ENCODE measurements around the gene GLRX.

DNA sequence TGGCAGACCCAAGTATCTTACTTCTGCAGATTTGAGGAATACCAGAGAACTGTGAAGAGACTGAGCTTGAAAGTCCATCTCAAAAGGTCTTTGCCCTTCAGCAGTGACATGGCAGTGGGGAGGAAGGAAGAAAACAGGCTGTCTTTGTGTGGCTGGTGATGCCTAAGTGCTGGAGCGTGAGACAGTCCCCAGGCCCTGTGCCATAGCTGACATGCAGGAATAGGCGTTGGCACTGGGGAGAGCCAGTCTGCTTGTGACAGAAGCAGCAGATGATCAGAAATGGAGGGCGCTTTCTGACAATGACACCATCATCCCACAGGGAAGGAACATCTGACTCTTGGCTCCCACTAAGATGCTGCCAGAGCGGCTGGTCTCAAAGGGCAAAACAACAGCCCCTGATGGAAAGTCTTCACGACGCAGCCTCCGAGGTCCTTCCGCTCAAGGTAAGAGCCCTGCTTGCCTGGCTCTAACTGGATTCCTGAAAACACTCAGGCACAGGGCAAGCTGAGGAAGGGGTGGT is 15.5 kb upstream of the GLRX start:
- TF ChIP-seq, protein P1, sequence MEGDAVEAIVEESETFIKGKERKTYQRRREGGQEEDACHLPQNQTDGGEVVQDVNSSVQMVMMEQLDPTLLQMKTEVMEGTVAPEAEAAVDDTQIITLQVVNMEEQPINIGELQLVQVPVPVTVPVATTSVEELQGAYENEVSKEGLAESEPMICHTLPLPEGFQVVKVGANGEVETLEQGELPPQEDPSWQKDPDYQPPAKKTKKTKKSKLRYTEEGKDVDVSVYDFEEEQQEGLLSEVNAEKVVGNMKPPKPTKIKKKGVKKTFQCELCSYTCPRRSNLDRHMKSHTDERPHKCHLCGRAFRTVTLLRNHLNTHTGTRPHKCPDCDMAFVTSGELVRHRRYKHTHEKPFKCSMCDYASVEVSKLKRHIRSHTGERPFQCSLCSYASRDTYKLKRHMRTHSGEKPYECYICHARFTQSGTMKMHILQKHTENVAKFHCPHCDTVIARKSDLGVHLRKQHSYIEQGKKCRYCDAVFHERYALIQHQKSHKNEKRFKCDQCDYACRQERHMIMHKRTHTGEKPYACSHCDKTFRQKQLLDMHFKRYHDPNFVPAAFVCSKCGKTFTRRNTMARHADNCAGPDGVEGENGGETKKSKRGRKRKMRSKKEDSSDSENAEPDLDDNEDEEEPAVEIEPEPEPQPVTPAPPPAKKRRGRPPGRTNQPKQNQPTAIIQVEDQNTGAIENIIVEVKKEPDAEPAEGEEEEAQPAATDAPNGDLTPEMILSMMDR (IDR thresholded peaks at IDR 0.05; ENCODE audit: low read length), result no peak
- no peak for TF ChIP-seq EZH2phosphoT487 (IDR thresholded peaks at IDR 0.05; ENCODE audit: low read length)

Data from MM.1S (cell line).